ENCODE measurements around the gene BLMH.

The BLMH gene

DNA sequence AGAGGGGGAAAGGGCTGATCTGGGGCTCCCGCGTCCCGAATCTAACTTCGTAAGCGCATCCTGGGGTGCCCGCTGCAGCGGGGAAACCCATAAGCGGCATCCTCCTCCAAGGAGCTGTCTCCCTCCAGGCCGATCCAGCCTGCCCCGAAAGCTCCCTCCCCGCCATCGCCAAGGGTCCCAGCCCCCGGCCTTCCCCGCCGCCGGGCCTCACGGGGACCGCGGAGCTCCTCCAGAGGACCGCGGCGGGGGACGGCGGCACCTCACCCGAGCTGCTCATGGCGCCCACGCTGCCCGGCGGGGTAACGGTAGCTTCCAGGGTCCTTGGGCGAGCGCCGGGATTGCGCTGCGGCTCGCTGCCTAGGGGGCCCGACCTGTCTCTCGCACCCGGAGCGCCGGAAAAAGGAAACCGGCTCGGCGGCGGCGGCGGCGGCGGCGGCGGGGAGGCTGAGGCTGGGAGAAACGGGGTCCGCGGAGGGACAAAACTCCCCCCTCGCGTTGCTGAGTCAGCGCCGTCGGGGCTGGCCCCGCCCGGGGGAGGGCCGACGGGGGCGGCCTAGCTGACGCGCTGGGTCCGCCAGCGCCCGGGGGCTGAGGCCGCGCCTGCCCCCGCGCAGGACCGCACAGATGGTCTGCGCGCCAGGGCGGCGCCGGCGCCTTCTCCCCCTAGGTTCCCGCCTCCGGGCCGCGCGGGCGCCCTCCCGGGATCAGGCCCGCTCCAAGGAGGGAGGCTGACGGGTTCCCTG is at the start of gene BLMH:
Gene BLMH, minus strand, starts transcription at position 402 of the 743 bp plus-strand sequence. Its CDS starts 125 bp downstream, at position 277.
- peak; percentile 37 for DNase-seq

DNA sequence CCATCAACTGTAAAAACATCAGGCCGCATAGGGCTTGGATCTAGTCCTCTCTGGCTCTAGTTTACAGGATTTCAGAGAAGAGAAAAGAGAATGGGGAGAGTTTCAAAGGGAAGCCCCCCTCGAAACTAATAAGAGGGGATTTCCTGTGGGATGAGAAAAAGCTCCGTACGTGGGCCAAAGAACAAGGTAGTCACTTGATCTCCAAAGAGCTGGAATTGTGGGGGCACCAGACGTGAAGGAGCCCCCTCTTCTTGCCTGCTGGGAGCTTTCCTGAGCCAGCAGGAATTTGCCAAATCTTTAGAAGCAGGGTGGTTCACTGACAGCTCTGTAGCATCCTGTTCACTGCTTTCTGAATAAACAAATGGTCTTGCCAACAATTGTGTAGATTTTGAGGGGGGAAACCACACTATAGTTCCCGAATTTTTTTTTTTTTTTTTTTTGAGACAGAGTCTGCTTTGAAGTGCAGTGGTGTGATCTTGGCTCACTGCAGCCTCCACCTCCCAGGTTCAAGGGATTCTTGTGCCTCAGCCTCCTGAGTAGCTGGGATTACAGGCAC is 49.1 kb upstream of the BLMH start:
- DNase-seq, result no peak

DNA sequence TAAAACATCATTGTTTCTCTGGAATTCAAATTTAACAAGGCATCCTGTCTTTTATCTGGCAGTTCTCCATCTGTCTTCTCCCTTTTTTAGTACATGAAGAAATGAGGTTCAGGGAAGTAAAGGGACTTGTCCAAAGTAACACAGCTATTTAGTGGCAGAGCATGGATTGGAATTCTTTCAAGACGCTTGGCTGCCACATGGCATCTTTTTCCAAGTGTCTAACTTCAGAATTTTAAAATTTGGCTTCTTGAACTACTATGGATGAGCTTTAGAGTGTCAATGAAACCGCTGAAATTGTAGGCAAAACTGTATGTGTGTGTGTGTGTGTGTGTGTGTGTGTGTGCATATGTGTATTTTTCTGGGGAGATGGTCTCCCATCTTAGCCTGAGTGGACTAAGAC is 47.3 kb upstream of the BLMH start:
- DNase-seq, result no peak

DNA sequence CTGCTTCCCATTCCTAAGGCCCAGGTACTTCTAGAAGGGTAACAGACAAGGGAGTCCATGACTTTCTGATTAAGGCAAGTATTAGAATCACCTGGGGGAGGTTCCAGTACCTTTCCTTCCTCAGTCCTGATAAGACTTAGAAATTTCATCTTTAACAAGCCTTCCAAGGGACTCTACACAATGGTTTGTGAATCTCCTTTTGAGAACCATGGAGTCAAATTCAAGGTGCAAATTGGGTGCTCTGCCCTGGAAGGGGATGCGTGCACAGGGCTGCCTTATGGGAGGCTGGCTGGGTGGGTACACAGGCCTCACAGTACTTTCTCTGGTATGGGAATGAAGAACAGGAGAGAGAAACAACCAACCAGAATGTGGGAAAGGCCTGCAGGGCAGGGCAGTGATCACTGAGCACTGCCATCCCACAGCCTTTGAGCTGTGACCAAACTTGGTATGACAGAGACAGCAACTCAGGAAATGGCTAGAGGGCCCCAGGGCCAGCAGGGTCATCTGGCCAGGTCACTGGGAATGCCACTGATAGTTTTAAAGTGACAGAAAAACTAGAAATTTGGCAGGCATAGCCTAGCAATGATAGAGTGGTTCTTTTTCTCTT is 45.8 kb upstream of the BLMH start:
- DNase-seq, result no peak

GRCh38 chr17:30336369-30337171 is 44.8 kb upstream of the BLMH start:
- DNase-seq, result peak; percentile 74

DNA sequence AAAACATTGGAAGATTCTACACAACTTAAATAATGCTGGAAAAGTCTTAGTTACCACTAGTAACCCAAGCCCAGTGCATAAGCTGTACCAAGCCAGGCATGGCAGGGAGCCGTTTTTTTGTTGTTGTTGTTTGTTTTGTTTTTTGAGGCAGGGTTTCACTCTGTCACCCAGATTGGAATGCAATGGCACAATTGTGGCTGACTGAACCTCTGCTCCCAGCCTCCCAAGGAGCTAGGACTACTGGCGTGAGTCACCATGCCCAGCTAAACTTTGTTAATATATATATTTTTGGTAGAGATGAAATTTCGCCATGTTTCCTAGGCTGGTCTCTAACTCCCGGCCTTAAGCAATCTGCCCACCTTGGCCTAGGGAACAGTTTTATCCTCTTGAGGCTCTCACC is 42.7 kb upstream of the BLMH start:
- no peak for DNase-seq

DNA sequence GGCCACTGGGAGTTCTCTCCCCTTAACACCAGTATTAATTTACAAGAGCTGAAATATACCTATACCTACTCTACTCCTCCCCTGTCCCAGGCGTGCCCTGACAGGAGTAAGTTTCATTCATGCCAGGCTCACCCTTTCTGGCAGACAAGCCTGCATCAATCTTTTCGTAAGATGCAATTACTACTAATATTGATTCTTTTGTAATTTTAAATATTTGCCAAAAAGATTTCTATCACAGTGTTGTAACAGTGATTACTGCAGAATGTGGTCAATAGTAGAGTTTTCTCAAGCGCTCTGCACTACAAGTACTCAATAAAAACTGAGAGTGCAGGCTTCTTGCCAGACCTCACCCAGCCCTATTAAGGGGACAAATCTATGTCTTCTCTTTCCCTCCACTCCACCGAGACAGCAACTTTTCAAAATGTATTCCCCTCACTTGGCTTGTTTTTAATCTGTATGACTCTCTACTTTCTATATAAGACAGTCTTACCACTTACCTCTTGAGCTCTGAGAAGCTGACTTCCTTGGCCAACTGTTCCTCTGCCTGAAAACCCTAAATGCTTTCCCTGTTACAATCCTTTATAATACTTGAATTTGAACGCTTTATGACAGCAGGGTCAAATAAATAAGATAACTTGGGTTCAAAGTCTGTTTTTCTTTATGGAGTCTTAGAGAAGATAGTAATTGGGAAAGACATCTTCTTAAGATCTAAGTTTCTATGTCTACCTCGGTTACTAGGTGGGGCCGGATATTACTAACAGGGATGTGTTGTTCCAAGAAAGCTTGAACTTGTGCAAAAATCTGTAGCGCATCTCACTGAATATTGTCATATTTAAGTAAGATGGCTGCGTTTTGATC is 42.0 kb upstream of the BLMH start, which contains the start of gene TMIGD1:
Gene TMIGD1, minus strand, starts transcription at position 555 of the 858 bp plus-strand sequence. CDS start 1,924 bp downstream, outside the sequence.
- DNase-seq, result no peak

GRCh38 chr17:30332057-30332542 is 40.4 kb upstream of the BLMH start:
- DNase-seq, result peak; percentile 47

- DNase-seq, result no peak
These were observed 35.1 kb upstream of the BLMH start for GRCh38 chr17:30326809-30327208.

DNA sequence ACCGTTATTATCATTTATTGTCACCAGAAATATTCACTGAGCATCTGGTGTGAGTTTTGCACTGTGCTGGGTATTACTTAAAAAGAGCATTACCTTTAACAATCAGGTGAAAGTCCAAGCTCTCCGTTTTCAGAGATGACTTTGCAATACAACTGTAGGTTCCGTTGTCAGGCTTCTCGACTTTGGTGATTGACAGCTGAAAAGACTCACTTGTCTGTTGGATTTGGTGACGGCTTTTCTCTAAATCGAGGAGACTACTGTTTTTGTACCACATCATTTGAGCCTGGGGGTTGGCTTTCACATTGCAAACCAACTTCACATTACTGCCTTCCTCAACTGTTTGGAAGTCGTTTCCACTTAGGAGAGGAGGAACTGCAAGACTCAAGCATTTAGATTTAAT is 33.0 kb upstream of the BLMH start:
- DNase-seq, result no peak

DNA sequence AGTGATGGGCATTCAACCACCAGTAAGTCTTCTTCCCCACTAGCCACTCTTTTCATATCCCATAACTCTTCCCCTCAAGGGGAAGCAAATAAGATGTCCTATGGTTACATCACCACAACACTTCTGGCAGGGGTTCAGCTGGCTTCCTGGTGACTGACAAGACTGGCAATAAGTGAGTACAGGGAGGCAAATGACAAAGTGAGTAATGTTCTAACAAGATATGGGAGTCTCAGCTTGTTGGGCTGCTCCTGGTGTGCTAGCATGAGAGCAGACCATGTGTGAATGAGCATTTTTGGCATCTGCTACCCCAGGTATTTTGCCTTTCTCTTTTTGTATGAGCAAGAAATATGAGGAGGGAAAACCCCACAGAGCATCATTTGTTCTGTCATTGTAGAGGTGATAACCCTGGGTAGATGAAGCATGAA is 32.2 kb upstream of the BLMH start:
- DNase-seq, result peak; percentile 79

- DNase-seq, result no peak
These were observed 31.6 kb upstream of the BLMH start for GRCh38 chr17:30323262-30323894.

DNA sequence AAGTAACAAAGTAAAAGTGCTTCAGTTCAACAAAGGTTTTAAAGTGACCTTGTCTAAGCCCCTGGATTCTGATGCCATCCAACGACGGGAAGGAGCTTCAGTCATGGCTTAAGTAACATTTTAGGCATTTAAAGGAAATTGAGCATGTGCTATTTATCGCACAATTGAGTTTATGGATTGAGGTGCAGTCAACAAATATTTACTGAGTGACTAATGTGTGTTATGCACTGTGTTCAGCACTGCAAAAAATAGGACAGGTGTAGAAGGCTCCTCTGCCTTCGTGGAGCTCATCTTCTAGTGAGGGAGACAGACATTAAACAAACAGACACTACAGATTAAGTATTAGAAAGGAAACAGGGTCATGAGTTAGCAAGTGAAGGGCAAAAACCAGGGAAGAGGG is 29.6 kb upstream of the BLMH start:
- no peak for DNase-seq

DNA sequence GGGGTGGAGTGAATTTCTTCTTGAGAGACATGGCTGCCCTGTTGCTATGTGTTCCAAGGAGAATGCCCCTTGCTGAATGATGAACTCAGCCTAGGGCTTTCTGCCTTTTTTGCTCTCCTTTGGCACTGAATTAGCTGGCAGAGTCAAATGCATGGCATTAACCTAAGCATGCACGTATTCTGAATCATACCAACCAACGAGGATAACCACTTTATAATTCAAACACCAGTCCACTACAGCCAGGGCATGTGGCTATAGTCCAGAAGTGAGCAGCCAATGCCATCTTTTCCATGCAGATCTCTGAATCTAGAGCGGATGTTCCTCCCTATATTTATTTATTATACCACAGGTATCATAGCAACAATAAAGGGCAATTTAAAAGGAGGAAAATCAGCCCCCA is 26.4 kb upstream of the BLMH start:
- no peak for DNase-seq

GRCh38 chr17:30316736-30317135 is 25.0 kb upstream of the BLMH start:
- peak; percentile 31 for DNase-seq

DNA sequence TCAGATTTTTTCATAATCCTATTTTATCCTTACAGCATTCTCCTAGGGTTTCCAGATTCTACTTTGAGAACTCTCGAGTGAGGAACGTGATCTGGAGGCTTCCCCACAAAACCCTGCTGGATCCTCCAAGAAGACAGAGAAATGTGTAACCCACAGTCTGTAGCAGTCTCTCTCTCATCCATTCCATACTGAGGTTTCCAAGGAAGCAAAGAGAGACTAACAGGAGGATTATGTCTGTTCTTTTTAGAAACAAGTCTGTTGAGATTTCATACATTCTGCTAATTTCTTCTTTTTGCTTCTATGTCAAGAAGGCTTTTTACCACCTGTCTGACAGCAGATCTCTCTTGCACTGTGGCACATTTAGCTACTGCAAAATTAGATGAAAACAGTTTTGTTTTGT is 23.4 kb upstream of the BLMH start:
- DNase-seq, result no peak

DNA sequence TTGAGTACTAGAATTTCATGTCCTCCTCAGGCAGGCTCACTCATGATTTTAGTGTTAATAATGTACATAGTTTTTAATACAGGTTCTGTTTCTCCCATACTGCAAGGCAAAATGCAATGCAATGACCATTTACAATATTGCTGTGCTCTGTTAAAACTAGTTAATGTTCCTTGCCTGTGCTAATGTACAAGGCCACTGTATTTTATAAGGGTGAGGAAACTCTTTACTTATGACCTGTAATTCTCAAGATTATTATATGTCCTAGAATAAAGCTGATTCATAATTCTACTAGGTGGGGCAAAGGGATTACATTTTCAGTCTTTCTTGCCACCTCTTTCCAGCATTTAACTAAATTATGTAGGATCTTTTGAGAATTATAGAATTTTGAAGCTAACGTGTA is 22.7 kb upstream of the BLMH start:
- no peak for DNase-seq

DNA sequence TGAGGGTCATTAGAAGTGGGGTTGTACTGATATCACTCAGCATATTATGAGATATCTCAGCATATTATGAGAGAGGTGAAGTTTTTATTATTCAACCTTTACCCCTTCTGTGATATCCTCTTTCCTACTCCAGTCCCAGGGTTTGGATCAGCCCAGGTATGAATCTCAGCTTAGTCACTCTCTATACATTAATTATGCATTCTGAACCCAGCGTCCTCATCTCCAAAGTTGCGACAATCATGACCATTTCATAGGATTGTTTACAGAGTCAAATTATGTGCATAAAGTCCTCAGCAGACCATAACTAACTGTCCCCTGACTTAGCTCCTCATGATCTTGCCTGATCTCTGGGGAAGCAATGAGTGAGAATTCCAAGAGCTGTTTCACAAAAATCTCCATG is 20.5 kb upstream of the BLMH start:
- no peak for DNase-seq

GRCh38 chr17:30310562-30310961 is 18.8 kb upstream of the BLMH start:
- DNase-seq, result no peak

- DNase-seq, result no peak
These were observed 17.8 kb upstream of the BLMH start for GRCh38 chr17:30309591-30309990.

DNA sequence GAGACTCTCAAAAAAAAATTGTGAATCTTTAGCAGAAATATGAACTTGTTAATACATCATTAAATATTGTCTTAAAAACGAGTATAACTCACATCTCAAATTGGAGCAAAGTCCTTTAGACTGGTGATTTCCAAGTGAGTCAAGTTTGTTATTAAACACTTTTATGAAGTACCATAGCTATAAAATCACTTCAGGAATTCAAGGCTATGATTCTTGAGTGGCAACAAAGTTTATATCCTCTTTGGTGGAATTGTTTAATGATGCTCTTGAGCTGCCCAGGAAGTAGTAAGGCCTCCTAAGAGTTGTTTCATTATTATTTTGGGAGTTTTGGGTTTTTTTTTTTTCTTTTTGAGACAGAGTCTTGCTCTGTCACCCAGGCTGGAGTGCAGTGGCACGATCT is 16.7 kb upstream of the BLMH start:
- no peak for DNase-seq

- DNase-seq, result no peak
These were observed 13.0 kb upstream of the BLMH start for GRCh38 chr17:30304778-30305177.

All from MV-4-11 (cell line).